Right hindlimb (tissue), 1 donor: Measurements from ENCODE around the gene SHOC1.
"Not testable (repeated sequence)": the region's sequence is repeated elsewhere in the genome, so short reads cannot be mapped to it uniquely, and the experiment has no call there.

ENCODE experiments used
- DNase-seq: peaks from one replicate; pipeline ENCODE4 v3.0.0-alpha.2; 2018

The SHOC1 gene

DNA sequence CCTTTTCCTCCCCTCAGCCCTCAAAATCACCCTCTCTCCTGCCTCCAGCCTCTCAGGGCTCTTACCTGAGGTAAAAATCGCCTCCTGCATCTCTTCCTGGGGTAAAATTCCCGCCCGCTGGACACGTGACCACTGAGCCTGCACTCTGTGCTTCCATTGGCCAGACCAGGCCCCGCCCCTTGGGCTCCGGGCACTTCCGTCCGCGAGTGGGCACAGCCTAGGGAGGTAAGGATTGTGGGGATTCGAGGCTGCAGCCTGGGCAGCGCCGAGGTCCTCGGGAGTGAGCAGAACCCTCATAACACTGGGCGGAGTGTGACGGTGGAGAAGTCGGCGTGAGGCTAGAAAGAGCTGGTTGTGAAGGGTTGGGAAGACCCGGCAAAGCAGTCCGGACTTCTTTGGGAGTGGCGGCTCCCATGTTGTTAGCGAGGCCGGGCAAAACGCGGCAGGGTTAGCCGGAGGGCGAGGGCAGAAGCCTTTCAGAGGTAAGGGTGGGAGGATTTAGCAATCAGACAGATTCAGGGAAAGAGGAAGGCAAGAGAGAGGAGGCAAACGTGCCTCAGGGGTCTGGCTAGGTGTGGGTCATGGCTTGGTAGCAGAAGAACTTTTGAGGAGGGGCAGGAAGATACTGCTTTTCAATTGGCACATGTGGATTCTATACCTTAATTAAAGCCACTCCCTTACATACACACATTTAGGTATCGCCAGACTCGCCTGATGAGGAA is at the start of gene SHOC1:
Gene SHOC1 (minus strand): TSS at position 103 of the 722 bp plus-strand sequence. CDS start 3,519 bp downstream, outside the sequence.
- no peak for DNase-seq

DNA sequence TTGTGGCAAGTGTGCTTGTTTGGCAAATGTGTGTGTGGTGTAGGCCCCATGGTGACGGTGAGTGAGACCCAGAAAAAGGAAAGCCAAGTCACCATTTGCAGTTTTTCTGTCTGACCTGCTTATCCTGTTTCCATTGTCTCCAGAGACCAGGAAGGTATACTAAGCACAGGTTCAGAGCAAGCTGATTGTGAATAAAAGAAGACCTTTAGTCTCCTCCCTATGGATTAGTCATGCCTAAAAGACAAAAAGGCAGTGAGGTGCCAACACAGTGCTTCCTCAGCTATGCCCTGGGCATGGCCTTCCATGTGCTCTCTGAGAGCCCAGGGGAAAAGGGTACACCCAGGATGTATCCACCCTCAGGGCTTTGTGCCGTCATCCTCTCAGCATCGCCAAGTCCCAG is 49.2 kb upstream of the SHOC1 start:
- DNase-seq: no peak

DNA sequence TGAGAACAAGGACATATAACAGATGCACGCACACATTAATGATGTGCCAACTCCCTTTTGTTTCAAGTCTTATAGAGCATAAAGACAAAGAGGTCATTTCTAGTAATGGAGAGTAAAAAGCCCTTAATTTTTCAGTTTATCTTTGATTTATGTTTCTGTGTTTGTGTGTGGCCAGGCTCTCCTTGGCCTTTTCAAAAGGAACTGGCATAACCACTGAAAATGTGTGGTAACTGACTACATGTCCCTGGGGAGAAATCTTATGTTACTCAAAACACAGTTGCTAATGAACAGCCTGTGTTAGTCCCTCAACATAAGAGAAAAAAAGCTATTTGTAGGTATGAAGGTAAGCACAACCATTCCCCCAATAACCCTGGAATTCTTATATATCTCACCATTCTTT is 47.6 kb upstream of the SHOC1 start:
- no peak for DNase-seq

DNA sequence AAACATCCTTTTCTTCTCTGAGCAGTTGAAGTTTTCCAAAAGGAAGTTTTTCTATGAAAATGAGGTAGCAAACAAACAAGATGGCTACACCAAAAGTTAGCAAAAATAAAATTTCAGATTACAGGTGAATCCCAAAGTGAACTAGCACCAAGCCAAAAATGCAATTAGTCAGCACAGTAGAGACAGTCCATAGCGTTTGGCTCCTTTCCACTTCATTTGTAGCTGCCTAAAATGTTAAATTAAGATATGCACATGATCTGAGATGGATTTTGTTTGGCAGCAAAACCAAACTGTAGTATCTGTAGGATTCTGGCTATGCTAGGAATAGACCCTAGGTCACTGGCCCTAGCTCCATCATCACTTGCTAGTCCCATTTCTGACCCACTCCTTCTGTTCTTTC is 45.7 kb upstream of the SHOC1 start:
- no peak for DNase-seq

DNA sequence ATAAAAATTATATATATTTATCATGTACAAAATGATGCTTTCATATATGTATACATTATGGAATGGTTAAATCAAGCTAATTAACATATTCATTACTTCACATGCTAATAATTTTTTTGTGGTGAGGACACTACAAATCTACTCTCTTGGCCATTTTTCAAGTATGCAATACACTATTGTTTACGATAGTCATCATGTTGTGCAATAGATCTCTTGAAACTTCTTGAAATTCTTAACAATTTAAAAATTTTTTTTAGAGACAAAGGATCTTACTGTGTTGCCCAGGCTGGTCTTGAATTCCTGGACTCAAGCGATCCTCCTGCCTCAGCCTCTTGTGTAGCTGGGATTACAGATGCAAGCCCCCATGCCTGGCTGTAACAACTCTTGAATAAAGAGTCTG is 45.2 kb upstream of the SHOC1 start:
- no peak for DNase-seq

DNA sequence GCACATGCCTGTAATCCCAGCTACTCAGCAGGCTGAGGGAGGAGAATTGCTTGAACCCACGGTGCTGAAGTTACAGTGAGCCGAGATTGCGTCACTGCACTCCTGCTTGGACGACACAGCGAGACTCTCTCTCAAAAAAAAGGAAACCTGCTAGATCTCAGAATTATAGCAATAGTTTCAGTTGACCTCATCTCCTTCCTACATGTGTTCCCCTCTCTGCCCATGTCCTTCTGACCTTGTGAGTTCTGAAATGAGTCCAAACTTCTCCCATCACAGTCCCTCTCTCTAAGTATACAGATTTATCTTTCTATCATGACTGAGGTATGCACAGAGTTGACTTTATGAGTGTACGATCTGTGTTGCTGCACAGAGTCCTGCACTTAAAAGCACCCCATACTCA is 44.6 kb upstream of the SHOC1 start:
- DNase-seq: peak; percentile 18

DNA sequence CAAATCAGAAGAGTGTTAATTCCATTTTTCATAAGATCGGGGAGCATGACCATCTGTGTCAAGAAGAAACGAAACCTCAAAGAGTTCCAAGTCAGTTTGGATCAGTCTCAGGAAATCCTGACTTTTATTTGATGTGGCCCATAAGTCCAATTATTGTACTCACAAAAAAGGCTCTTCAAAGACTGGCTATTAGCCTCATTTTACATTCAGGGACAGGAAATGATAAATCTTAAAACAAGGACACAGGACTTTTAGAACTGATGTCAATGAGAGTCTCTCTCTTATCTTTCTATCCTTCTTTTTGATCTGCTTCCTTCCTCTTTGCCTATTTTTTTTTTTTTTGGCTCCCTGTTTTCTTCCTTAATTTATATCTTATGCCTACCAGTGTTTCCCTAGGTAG is 43.7 kb upstream of the SHOC1 start:
- DNase-seq: no peak

DNA sequence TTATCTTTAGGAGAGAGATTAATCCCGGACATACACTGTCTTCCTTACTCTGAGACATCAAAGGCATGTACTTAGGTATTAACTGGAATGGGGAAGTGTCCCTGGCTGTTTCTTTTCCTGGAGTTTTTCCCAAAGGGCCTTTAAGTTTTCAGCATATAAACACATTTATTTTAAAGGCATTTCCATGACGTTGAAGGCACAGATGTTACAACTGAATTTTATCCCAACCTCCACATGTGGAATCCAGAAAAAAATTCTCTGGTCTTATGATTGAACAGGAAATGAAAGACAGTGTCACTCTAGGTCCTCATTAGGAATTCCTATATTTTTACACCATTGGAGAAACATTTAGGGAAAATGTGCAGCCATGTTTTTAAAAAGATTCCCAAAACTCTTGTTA is 41.6 kb upstream of the SHOC1 start:
- no peak for DNase-seq

DNA sequence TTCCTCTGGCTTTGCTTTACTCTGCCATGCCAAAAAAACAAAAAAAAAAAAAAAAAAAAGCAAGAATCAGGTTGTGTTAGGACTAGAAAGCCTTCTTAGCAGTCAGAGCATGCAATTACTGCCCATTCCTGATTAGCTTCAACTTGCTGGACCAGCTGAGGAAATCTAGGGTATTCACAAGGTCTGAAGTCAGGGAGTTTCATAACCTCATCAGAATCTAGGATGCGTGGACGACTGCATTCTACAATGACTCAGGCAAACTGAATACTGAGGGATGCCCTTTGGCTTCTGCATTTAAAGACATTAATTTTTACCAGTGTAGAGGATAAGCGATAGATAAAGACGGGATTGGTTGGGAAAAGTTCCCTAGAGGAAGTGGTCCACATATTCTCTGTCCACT is 39.2 kb upstream of the SHOC1 start:
- DNase-seq: no peak

DNA sequence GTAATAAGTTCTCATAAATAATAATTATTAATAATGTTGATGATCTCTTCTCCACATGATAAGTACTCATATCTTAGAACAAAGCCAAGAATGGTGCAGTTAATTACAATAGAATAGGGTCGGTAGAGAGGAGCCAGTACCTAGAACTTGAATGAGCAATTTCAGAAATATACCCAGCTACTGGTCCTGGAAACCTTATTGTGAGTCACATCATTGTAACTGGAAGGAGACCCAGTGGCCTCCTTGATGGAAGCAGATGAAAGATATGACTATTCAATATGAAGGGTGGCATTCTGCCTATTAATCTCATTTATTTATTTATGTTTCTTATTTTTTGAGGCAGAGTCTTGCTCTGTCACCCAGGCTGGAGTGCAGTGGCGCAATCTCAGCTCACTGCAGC is 37.7 kb upstream of the SHOC1 start:
- DNase-seq: no peak

DNA sequence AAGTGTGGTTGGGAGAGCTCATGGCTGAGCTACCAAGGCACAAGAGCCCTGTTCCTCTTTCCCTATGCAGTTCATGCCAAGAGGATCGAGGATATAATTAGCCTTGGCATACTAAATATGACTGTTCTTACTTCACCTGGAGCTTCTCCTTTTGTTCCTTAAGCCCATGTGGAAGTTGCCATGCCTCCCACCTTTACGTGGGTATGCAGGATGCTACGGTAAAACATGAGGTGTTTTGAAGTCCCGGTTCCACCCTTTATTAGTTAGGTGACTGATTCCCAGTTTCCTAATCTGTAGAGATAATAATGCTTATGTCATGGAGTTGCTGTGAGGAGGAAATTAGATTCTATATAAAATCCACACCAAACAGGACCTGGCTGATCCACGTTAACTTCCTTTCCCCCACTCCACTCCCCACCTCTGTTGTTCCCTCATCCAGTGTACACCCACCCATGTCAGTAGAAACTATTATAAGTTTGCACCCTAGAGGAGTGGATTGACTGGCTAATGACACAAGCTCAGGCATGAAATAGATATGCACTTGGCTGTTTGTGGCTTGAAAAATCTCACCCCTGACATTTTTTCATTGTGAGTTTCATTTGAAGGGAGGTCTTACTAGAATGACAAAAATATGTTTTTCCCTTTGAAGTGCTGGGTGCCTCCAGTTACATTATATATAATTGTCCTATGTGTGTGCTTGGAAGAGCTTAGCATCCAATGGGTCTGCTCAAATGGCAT is 36.8 kb upstream of the SHOC1 start:
- no peak for DNase-seq

DNA sequence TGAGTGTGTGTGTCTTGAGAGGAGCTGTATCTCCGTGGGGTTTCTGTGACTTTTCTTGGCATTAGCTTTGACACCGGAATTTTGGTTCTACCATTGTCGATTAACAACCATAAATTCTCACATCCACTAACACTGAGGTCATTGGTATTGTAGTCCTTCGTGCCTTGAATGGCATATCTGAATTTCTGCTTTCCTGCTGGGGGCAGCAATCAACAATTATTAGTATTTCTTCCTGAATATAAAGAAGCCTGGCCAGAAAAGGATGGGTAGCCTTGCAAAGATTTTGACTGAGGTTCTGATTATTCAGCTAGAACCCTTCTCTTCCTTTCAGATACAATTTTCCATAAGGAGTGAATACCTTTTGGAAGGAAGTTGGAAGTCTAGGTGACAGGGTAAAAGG is 33.5 kb upstream of the SHOC1 start:
- DNase-seq: no peak

DNA sequence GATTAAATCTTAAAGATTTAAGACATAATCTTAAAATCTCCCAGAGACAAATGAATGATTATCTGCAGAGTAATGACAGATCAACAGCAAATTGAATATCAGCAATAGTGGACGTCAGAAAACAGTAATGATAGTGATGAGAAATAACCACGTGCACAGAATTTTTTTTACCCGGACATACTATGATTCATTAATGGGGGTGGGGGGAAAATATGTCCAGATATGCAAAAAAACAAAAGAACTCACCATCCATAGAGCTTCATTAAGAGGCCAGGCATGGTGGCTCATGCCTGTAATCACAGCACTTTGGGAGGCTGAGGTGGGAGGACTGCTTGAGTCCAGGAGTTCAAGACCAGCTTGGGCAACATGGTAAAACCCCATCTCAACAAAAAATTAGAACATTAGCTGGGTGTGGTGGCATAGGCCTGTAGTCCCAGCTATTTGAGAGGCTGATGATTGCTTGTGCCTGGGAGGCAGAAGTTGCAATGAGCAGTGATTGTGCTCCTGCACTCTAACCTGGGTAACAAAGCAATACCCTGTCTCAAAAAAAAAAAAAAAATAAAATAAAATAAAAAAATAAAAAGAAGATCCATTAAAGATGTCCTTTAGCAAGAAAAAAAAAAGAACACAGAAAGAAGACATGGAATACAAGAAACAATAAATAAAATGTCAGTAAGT is 30.9 kb upstream of the SHOC1 start:
- DNase-seq: no peak

DNA sequence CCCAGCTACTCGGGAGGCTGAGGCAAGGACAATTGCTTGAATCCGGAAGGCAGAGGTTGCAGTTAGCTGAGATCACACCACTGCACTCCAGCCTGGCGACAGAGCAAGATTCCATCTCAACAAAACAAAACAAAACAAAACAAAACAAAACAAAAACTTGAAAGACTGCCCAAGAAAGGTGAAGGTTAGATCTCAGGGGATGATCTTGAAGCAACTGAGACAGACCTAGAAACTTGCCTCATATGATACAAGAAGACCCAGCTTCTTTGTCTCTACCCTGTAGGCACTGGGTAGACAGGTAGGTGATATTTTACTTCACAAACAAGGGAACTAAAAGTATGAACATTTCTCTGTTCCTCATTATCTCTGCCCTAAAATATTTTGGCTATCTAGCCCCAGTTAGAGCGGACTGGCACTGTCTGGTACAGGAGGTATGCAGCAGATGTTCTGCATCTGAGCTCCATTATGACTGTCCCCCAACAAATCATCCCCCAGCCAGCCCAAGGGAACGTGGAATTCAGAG is 26.3 kb upstream of the SHOC1 start:
- DNase-seq: no peak

DNA sequence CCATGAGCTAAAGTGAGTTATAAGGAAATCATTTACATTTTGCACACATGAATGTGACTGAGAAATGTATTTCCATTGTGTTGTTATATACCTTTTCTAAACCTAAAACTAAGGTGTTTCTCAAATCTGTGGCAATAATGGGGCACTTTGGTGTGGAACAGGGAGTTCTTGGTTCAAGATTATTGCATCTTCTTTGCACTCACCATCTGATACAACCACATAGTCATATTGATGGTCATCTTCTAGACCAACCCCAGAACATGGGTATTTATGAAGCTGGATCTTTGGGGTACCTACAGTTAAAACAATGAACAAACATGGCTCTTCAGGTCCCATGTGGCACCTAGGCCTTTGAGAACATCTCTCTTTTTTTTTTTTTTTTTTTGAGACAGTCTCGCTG is 24.6 kb upstream of the SHOC1 start:
- DNase-seq: no peak

DNA sequence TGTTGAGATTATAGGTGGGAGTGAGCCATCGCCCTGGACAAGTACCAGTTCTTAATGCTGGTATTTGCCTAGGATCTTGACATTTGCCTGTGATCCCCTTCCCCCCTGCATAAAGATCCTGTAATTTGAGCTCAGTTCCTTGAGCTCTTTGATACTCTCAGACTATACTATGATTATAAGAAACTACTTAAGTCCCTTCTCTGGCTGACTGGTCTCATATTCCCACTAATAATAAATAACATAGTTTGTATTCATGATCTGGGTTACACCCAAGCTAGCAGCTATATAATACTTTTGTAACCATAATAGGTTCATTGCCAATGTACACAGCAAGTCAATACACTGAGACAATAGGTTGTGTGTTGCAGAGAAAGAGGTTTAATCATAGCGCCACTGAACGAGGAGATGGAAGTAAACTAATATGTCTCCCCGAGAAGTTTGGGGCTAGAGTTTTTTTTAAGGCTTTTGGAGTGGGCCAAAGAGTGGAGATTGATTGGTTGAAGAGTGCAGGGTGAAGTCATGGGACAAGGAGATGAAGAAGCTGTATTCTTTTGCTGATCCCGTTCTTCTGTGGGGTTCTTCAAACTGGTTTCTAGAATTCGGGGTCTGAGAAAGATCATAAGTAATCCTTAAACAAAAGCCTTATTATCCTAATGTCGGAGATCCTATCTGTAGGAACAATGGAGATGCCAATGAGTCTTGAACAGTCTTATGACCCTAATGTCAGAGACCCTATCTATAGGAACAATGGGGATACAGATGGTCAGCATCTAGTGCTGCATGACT is 20.7 kb upstream of the SHOC1 start:
- no peak for DNase-seq

DNA sequence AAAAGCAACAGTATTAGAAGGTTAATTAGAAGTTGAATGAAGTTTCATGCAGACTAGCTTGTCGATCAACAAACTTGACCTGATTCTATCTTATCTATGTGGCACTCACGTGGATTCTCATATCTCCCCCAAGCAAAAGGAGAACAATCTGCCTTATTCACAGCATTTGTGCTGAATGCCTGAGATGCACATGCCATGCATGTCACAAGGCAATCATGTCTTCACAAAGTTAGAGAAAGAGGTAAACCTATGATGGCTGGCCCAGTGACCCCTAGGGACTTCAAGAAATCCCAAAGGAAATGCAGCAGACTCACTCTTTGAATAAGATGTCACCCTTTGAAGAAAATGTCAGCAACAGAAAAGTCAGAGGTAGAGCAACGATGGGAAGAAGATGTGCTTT is 17.6 kb upstream of the SHOC1 start:
- no peak for DNase-seq

DNA sequence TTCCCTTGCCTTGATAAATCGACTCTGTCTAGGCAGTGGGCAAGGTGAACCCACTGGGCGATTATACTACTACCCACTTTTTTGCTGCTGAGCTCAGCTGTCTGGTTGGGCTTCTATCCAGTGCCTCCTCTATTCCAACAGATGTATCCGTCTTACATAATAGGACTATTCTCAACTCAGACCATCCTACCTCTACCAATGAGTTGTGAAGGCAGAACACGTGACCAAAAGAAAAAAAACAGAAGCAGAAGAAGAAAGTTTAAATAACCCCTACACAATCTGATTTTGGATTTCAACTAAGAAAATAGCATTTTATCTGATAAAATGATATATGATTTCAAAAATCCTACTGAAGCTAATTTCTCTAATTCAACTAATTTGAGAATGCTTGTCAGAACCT is 16.2 kb upstream of the SHOC1 start:
- no peak for DNase-seq

DNA sequence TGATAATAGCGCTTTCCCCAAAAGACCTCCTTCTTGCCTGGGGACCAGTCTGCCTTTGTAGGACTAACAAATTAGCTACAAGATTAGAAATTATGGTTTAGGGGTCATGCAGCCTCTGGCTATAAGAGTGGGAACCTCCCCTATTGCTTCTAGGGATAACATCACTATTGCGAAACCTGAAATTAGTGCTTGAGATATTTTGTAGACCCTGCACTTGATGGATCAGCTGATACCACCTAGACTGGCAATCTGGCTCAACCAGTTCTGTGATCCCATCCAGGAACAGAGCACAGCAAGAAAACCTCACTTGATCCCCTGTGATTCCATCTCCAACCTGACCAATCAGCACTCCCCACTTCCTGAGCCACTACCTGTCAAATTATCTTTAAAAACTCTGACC is 15.7 kb upstream of the SHOC1 start:
- not testable (repeated sequence) for DNase-seq

DNA sequence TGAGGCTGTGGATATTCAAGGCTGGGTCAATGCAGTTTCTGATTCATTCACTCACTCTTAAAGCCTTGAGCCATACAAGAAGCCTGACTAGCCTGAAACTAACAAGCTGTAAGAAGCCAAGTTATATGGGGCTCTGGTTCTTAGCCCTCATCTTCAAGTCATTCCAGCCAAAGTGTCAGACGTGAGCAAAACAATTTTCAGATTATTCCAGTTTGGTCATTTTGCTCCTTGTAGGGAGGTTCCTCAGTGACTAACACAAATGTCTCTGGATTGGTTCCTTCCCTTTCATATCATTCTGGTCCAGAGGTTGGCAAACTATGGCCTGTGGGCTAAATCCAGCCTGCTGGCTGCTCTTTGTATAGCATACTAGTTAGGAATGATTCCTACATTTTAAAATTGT is 12.5 kb upstream of the SHOC1 start:
- DNase-seq: no peak

DNA sequence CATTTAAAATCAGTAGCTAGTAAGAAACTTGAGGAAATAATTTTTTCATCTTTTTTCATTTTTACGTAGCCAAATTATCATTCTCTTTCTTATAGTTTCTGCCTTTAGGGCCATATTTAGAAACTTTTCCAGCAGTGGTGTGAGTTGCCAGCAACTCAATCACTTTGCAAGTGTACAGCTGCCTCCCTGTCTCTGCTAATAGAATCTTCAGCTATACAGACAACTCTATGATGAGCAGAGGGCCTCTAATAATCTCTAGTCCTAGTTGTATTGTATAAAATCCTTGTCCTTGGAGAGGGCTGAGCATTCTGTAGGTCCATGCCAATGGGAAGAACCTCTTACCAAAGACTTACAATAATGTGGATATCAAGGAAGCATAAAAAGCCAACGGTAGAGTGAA is 11.5 kb upstream of the SHOC1 start:
- no peak for DNase-seq

DNA sequence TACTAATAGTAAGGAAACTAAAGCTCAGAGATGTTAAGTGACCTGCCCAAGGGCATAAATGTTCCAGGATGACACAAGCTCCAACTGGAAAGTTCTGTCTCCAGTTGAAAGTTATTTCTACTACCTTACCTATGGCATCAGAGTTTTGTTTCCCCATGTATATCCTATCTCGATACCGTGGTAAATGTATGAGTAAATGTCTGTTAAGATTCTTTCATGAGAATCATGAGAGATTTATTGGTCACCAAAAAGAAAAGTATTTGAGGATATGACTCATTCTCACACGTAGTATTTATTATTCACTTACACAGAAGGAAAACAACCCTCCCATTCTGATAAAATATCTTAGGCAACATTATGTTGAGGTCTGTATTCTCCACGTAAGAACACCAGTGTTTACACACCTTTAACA is 11.1 kb upstream of the SHOC1 start:
- no peak for DNase-seq

DNA sequence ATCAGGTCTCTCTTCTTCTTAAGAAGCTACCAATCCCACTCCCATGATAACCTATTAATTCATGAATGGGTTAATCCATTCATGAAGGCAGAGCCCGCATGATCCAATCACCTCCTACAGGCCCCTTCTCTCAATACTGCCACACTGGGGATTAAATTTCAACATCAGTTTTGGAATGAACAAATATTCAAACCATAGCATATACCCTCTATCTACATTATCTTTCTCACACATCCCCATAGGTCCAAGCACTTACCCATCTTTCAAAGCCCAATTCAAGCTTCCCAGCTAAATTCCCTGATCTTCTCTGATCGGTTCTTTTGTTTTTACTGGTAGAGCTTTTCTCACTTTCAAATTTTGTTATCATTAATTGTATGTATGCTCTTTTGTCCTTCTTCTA is 10.5 kb upstream of the SHOC1 start:
- DNase-seq: no peak
